Dedifferentiated amniotic fluid mesenchymal stem cell (primary cell): Measurements from ENCODE around the gene ARPIN.
"Not testable (repeated sequence)": the region's sequence is repeated elsewhere in the genome, so short reads cannot be mapped to it uniquely, and the experiment has no call there.

Experiments used
- DNase-seq: peaks from one replicate; pipeline ENCODE4 v3.0.0-alpha.2; 2016; ENCODE audit errors: extremely low spot score

ARPIN gene

DNA sequence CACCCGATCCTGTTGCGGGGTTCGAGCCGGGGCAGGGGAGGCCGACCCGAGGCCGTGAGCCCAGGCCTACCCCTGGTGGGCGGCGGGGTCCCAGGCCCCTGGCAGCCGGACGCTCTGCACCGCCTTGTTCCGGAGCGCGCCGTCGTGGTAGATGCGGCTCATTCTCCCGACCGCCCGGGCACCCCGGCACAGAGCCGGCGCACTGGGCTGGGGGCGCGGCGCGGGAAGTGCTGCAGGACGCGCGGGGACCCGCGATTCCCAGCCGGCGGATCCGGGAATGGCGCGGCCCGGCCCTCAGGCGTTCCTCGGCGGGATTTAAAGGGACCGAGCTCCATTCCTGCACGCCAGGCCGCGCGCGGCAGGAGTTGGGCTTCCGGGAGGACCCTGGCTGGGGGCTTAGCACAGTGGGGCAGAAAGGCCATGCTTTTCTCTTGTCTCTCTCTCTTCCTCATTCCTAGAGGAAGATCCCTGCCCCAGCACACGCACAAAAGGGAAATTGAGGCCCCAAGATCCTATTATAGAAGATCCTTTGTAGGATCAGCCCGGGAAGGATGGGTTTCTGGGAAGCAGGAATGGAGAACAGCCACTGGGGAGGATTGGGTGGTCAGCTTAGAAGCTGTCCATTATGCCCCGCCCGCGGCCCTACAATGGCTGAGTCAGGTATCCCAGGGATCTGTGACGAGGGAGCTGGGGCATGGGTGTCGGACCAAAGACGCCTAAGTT, at the start of gene ARPIN:
ARPIN (minus strand) TSS at position 279 of the 723 bp plus-strand sequence; CDS start at position 162, 117 bp downstream.
- no peak for DNase-seq

DNA sequence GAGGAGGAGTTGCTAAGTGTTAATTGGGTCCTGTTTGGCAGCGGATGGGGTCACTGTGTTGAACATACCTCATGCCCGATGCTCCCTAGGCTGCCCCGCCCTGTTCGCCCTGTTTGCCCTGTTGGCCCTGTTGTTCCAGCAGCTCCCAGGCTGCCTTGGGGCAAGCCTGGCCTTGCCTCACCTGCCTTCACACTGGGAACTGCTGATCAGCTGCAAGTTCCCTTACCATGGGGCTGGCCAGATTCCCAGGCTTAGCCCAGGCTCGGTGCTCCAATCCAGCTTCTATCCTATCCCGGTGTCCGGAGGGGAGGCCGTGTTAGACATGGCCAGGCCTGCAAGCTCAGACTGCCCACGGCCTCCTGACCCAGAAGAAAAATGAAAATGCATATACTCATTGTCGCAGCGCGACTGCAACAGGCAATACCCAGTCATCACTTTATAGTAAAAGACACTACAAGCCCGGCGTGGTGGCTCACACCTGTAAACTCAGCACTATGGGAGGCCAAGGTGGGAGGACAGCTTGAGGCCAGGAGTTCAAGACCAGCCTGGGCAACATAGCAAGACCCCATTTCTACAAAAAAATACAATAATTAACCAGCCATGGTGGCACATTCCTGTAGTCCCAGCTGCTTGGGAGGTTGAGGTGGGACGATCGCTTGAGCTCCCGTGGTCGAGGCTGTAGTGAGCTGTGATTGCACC, 45.5 kb upstream of the ARPIN start:
- no peak for DNase-seq

DNA sequence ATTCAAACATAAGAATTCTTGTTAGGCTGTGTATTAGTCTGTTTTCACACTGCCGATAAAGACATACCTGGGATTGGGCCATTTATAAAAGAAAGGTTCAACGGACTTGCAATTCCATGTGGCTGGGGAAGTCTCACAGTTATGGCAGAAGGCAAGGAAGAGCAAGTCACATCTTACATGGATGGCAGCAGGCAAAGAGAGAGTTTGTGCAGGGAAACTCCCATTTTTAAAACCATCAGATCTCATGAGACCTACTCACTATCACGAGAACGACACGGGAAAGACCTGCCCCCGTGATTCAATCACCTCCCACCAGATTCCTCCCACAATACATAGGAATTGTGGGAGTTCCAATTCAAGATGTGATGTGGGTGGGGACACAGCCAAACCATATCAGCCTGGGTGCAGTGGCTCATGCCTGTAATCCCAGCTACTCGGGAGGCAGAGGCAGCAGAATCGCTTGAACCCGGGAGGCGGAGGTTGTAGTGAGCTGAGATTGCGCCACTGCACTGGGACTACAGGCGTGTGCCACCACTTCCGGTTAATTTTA, 42.8 kb upstream of the ARPIN start:
- not testable (repeated sequence) for DNase-seq

DNA sequence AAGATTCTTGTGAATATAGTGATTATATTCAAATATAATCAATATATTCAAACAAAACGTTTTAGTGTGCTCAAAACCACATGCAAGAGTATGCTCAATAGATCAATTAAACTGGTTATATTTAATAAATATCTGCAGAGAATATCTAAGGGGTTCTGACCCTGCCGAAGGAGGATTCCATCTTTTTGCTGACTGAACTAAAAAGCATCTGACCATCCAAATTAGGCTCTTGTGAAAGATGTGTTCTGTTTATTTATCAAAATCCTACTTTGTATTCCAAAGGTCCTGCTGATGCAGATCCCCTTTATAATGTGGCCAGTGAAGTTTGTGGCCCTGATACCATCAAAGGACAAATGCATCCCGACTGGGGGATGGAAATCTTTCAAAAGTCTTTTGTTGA, 41.8 kb upstream of the ARPIN start:
- no peak for DNase-seq

DNA sequence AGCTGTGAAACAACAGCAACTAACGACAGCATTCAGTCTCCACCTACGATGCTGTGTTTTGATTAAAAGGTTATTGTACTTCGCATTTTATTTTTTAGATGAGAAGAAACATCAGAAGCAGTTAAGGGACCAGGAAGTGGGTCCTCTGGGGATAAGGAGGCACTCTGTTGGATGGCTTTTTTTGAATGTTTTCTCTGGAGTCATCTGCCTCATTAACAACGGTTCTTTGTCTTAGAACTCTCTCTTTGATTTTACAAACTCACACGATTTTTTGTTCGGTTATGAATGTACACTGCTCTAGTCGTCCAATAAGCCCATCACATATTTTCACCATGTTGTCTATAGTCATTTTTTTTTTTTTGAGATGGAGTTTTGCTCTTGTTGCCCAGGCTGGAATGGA, 36.0 kb upstream of the ARPIN start:
- no peak for DNase-seq

DNA sequence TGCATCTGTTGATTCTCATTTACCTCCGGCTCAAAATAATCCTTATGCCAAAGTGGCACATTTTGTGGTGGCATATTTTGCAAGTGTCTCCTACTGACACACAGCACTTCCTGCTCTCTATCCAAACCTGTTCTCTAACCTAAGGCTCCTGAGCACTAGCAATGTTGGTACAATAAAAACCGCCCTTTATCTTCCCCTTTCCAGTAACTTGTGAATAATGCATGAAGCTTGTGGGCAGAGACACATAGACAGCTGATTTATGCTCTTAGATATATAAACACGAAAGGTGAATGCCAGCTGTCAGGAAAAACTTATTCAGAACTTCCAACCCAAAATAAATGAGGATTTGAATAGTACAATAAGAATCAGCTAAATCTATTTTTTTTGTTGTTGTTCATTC, 34.6 kb upstream of the ARPIN start:
- no peak for DNase-seq

DNA sequence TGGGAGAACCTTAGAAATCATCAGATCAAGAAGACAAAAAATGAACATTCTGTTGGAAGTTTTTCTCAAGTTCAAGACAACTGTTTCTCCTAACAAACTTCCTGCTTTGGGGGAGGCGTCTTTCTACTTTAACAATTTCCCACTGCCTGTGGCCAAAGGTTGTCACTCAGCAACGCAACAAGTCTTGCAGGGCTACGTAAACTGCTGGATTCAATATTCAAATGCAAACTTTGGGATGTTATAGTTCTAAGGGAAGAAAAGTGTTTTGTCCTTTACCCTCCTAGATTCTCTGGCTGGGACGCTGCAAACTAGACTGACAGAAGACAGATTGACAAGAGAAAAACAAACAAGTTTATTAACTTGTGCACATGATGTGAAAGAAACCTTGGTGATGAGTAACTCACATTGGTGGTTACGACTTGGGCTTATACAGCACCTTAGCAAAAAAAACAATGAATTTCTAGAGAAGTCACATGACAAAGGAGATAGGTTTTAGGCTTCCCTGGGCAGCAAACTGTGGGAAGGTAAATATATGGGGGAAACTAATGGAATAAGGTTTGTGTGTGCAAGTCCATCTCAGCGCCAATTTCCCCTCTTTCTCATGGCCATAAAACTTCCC, 34.0 kb upstream of the ARPIN start:
- no peak for DNase-seq

DNA sequence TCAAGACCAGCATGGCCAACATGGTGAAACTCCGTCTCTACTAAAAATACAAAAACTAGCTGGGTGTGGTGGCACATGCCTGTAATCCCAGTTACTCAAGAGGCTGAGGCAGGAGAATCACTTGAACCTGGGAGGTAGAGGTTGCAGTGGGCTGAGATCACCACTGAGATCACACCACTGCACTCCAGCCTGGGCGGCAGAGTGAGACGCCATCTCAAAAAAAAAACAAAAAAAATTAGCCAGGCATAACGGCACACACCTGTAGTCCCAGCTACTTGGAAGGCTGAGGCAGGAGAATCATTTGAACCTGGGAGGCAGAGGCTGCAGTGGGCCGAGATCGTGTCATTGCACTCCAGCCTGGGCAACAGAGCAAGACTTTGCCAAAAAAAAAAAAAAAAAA, 31.0 kb upstream of the ARPIN start:
- DNase-seq = not testable (repeated sequence)

DNA sequence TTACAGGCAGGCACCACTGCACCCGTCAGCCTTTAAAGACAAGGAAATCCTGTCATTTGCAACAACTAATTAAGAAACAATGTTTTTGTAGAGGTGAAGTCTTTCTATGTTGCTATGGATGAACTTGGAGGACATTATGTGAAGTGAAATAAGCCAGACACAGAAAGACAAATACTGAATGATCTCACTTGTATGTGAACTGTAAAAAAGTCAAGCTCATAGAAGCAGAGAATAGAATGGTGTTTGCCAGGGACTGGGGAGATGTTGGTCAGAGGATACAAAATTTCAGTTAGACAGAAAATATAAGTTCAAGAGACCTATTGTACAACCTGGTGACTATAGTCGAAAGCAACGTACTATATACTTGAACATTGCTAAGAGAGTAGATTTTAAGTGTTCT, 27.2 kb upstream of the ARPIN start:
- no peak for DNase-seq

DNA sequence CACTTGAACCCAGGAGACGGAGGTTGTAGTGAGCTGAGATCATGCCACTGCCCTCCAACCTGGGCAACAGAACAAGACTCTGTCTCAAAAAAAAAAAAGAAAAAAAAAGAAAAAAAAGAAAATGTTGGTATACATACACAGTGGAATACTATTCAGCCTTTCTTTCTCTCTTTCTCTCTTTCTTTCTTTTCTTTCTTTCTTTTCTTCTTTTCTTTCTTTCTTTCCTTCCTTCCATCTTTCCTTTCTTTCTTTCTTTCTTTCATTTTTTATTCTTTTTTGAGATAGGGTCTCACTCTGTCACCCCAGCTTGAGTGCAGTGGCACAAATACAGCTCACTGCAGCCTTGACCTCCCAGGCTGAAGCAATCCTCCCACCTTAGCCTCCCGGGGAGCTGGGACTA, 26.6 kb upstream of the ARPIN start:
- not testable (repeated sequence) for DNase-seq

DNA sequence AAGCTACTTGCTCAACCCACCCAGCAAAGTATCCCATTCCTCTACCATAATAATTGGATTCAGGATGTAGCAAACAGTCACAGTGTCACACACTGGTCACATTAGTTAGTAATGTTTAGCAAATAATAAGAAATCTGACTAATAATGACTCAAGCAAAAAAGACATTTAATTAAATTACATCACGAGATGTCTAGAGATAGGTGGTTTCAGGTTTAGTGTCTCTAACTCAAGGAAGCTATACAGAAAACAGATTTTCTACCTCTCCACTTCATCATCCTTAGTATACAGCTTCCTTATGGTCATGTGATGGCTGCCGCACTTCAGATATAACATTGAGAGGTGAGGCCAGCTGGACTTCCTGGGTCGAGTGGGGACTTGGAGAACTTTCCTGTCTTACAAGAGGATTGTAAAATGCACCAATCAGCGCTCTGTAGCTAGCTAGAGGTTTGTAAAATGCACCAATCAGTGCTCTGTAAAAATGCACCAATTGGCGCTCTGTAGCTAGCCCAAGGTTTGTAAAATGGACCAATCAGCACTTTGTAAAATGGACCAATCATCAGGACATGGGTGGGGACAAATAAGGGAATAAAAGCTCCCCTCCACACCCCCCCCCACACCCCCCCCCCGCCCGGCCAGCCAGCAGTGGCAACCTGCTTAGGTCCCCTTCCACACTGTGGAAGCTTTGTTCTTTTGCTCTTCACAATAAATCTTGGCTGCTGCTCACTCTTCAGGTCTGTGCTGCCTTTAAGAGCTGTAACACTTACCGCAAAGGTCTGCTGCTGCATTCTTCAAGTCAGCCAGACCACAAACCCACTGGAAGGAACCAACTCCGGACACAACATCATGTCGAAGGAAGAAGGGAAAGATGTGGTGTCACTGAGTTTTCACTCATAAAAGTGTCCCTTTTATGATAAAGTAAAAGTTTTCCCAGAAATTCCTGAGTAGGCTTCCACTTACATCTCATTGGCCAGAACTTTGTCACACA, 24.9 kb upstream of the ARPIN start:
- no peak for DNase-seq

DNA sequence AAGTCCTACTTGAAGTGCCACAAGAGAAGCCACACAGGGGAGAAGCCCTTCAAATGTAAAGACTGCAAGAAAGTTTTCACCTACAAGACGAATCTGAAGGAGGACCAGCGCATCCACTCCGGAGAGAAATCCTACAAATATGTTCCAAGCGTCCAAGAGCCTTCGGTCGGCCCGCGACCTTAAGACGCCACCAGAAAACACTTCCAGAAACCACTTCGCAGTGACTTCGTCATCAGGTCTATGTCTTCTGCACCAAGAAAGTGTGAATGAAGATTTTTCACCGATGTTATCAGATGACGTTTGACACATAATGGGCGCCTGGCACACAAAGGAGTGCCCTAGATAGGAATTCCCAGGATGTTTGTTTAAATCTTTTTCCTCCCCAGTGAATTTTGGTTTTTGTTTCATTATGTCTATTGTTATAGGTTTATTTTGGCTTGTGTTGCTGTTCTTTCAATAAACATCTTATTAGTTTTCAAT, 24.1 kb upstream of the ARPIN start:
- DNase-seq = no peak

DNA sequence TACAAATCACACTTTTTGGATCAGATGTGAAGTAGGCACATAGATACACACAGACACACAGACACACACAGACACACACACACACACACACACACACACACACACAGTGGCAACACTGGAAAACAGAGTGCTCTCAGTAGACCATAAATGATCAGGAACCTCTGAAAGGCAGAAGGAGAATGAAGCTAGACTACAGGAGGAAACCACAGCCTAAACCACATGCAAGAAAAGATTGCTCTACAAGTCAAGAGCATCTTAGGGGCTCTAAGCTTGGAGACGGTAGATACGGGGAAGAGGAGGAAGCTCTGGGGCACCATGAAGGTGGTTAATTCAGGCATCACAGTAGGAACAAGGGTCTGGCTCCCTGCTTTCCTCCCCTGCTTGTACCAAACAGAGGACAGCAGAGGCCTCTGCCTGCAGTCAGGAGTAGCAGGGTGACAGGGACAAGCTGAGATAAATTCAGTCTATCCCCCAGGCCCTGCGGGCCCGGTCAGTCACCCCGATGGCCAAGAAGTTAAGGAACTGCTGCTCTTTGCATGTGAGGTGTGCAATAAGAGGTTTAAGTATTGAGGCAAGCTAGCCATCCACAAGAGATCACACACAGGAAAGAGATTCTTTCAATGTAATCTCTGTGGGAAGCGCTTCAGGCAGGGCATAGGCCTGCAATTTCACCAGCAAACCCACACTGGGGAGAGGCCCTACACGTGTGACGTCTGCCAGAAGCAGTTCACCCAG, 23.5 kb upstream of the ARPIN start:
- no peak for DNase-seq

DNA sequence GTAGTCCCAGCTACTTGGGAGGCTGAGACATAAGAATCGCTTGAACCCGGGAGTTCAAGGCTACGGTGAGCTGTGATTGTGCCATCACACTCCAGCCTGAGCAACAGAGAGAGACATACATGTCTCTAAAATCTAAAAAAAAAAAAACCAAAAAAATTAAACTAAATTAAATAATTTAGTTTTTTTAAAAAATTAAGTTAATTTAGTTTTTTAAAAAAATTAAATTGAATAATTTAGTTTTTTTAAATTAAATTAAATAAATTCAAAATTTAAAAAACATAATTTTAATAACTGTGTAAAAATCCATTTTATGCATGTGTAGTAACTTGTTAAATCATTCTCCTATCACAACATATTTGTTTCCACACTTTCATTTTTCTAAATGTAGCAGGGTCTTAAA, 20.1 kb upstream of the ARPIN start:
- DNase-seq = no peak

DNA sequence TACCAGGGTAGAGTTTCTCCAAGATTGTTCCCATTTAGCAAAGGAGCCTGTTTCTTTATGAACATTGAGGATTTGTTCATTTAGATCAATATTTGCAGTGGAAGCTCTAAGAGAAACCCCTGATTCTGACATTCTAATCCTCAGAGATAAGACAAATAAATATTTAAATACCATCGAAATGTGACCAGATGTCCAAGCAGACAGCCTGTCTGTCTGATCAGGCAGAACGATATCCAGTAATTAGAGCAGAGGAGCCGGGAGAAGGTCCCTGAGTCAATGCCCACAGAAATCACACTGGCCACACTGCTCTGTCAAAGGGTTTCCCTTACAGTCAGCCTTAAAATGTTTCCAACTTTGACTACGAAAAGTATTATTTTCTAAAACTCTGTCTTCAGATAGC, 15.7 kb upstream of the ARPIN start:
- DNase-seq = no peak

DNA sequence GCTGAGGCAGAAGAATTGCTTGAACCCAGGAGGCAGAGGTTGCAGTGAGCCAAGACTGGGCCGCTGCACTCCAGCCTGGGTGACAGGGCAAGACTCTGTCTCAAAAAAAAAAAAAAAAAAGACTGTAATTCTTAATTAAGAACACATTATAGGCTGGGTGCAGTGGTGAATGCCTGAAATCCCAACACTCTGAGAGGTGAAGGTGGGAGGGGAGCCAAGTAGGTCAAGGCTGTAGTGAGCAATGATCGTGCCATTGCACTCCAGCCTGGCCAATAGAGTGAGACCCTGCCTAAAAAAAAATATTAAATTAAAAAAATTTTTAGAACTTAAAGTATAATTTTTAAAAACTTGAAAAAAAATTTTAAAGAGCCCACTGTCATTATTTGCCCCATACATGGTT, 13.4 kb upstream of the ARPIN start:
- no peak for DNase-seq

DNA sequence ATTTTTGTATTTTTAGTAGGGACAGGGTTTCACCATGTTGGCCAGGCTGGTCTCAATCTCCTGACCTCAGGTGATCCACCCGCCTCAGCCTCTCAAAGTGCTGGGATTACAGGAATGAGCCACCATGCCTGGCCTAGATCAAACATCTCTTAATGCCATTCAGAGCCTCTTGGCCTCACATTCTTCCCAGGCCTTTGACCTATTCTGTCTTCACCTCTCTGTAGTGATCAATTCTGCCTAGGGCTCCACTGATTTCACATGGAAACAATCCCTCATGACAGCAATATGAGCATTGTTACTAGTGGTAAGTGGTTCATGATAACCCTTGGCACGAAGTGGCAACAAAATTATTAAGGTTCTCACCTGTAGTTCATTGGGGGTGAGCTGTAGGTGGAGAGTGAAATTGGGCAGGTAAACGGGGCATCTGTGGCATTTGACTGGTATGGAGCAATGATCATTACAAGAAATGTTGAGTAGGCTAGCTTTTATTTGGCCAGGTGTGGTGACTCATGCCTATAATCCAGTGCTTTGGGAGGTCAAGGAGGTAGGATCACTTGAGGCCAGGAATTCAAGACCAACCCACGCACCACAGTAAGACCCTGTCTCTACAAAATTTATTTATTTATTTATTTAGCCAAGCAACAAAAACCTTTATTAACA, 4.8 kb upstream of the ARPIN start:
- no peak for DNase-seq

DNA sequence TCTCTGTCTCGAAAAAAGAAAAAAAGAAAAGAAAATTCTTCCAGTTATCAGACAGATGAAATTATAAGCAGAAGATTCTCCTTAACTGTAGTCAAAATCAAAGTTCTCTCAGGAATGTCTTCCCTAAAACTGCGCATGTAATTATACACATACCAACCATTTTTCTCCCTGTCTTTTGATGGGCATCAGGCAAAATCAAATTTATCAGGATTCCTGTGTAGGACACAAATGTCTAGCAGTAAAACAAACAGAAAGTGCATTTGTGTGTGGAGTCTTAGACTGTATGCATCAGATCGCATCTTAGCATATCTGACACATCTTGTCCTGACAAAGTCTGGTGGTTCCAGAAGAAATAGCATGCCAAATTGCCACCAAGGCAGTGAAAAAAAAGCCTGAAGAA, 3.9 kb upstream of the ARPIN start:
- DNase-seq = no peak

DNA sequence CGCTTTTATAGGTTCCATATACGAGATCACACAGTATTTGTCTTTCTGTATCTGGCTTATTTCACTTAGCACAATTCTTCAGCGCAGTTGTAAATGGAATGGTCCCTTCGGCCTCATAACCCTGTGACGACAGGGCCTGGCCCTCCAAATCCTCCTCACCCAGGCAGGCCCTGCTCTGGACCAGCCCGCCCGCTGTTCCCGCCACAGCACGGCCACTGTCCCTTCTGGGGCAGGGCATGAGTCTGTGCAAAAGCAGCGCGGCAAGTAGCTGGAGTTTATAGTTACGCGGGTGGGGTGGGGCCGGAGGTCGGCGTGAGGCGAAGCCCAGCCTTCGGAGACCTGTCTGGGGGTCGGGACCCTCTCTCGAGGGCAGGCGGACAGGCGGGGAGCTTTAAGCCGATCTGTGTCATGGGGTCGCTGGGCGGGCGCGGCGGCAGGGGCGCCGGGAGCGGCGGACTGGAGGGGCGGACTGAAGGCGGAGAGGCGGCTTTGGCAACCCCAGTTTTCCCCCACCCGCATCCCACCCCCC, 543 bp downstream of the ARPIN start:
- DNase-seq = no peak
